Tibial artery (tissue), 4 donors: ENCODE measurements around the gene P2RX5.
"Not testable (repeated sequence)": the region's sequence is repeated elsewhere in the genome, so short reads cannot be mapped to it uniquely, and the experiment has no call there.

Source experiments
- DNase-seq, 2 donors: peaks; one replicate each; pipeline ENCODE4 v3.0.0-alpha.2; 2019
- H3K27ac ChIP-seq, 2 donors: fragments of 200-600 bp; sonication (generic) in 1 of 2; 1 replicate in 1 of 2; 2 replicates in 1 of 2; pipeline ENCODE4 v1.5.1; 2018 to 2019; ENCODE audit warnings: mild to moderate bottlenecking in 1 of 2
- H3K27me3 ChIP-seq, 2 donors: fragments of 200-600 bp; sonication (generic) in 1 of 2; one replicate each; pipeline versions ENCODE4 v1.5.1 to v1.6.0; 2016 to 2019
- H3K36me3 ChIP-seq, 3 donors: fragments of 200-600 bp; sonication (generic) in 2 of 3; one replicate each; pipeline ENCODE4 v1.5.1; 2016 to 2019; ENCODE audit warnings: mild to moderate bottlenecking in 2 of 3
- H3K4me1 ChIP-seq, 4 donors: fragments of 200-600 bp; sonication (generic) in 2 of 4; 1 replicate in 3 of 4; 2 replicates in 1 of 4; pipeline ENCODE4 v1.5.1; 2016 to 2019
- H3K4me3 ChIP-seq, 2 donors: fragments of 200-600 bp; sonication (generic) in 1 of 2; 1 replicate in 1 of 2; 2 replicates in 1 of 2; pipeline ENCODE4 v1.5.1; 2018 to 2019; ENCODE audit warnings: mild to moderate bottlenecking in 2 of 2
- H3K9me3 ChIP-seq, 3 donors: fragments of 200-600 bp; sonication (generic) in 1 of 3; one replicate each; pipeline ENCODE4 v1.5.1; 2016 to 2019
- CTCF ChIP-seq, 2 experiments: fragments of 200-600 bp in 1 of 2; fragments of 450-650 bp in 1 of 2; IDR thresholded peaks; one replicate each; pipeline ENCODE4 v1.5.1; 2017 to 2019; ENCODE audit warnings: antibody characterized with exemption in 2 of 2, mild to moderate bottlenecking in 1 of 2, moderate library complexity in 1 of 2
- intact Hi-C: fragments of 100-400 bp; cut with DNase I; formaldehyde crosslinking; loops from one replicate; pipeline ENCODE4 v1.15.0; 2023; ENCODE audit warnings: low total_unique reads

The P2RX5 gene

GRCh38 chr17:3708366-3708765 is 12.4 kb upstream of the P2RX5 start:
- H3K36me3 ChIP-seq = peaks cover 0 to 19% (median 6%) of the 10 kb centered on the region in 3 donors
- no peaks in the 10 kb centered on the region for H3K27me3 ChIP-seq
- no peak for DNase-seq
- no peaks in the 10 kb centered on the region for H3K9me3 ChIP-seq
- no peak for TF ChIP-seq CTCF (IDR thresholded peaks at IDR 0.05)
- intact Hi-C loops = no loop called here
- no peaks in the 10 kb centered on the region for H3K4me1 ChIP-seq
- H3K27ac ChIP-seq = no peak overlapping the region
- H3K4me3 ChIP-seq = no peak overlapping the region

GRCh38 chr17:3705718-3705984 is 9.7 kb upstream of the P2RX5 start:
- H3K4me1 ChIP-seq, H3K27ac ChIP-seq, H3K36me3 ChIP-seq, H3K4me3 ChIP-seq, DNase-seq, intact Hi-C loops, H3K9me3 ChIP-seq, H3K27me3 ChIP-seq: not testable (repeated sequence)

GRCh38 chr17:3704931-3705717 is 9.2 kb upstream of the P2RX5 start:
- Histone ChIP-seq H3K27me3 (no peaks in the 10 kb centered on the region), H3K4me3 (no peak overlapping the region), H3K36me3 (no peaks in the 10 kb centered on the region), H3K4me1 (no peaks in the 10 kb centered on the region), H3K9me3 (no peaks in the 10 kb centered on the region), H3K27ac (no peak overlapping the region)
- no peak for TF ChIP-seq CTCF (IDR thresholded peaks at IDR 0.05)
- DNase-seq = no peak
- intact Hi-C loops = no loop called here

- peaks cover 0 to 14% of the 10 kb centered on the region in 2 donors for H3K27me3 ChIP-seq
- H3K9me3 ChIP-seq = peaks cover 0 to 14% (median 10%) of the 10 kb centered on the region in 3 donors
- H3K4me1 ChIP-seq, intact Hi-C loops, H3K4me3 ChIP-seq, H3K36me3 ChIP-seq, DNase-seq, H3K27ac ChIP-seq: not testable (repeated sequence)
Observed at GRCh38 chr17:3702041-3702539, 6.1 kb upstream of the P2RX5 start.

GRCh38 chr17:3699951-3700350 is 4.0 kb upstream of the P2RX5 start:
- Histone ChIP-seq H3K36me3 (no peaks in the 10 kb centered on the region), H3K4me3 (no peak overlapping the region), H3K27me3 (peaks cover 9 to 36% of the 10 kb centered on the region in 2 donors), H3K4me1 (peaks cover 4 to 19% (median 14%) of the 10 kb centered on the region in 4 donors), H3K27ac (no peak overlapping the region), H3K9me3 (peaks cover 0 to 14% (median 10%) of the 10 kb centered on the region in 3 donors)
- TF ChIP-seq CTCF (IDR thresholded peaks at IDR 0.05) = no peak
- no peak for DNase-seq
- intact Hi-C loops = no loop called here

GRCh38 chr17:3698139-3698538 is 2.2 kb upstream of the P2RX5 start:
- no peaks in the 10 kb centered on the region for H3K36me3 ChIP-seq
- H3K27me3 ChIP-seq = peaks cover 13 to 50% of the 10 kb centered on the region in 2 donors
- TF ChIP-seq CTCF (IDR thresholded peaks at IDR 0.05) = no peak
- H3K4me3 ChIP-seq = no peak overlapping the region
- no peak overlapping the region for H3K27ac ChIP-seq
- intact Hi-C loops = no loop called here
- no peak for DNase-seq
- peaks cover 0 to 14% (median 10%) of the 10 kb centered on the region in 3 donors for H3K9me3 ChIP-seq
- H3K4me1 ChIP-seq = peaks cover 4 to 22% (median 16%) of the 10 kb centered on the region in 4 donors
